ENCODE measurements around the gene SH3D21.

DNA sequence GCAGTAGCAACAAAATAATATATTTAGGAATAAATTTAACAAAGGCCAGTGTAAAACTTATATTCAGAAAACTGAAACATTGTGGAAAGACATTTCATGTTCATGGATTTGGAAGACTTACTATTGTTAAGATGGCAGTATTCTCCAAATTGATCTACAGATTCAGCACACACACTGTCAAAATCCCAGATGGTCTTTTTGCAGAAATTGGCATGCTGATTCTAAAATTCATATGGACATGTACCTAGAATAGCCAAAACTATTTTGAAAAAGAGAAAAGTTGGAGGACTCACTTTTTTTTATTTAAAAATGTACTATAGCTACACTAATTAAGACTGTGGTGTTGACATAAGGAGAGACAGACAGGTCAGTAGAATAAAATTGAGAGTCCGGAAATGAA, 32.0 kb upstream of the SH3D21 start:
- TF ChIP-seq POLR2A (IDR thresholded peaks at IDR 0.05) (no peak), POLR2AphosphoS5 (IDR thresholded peaks at IDR 0.05) (no peak)
- TF ChIP-seq, protein P1, sequence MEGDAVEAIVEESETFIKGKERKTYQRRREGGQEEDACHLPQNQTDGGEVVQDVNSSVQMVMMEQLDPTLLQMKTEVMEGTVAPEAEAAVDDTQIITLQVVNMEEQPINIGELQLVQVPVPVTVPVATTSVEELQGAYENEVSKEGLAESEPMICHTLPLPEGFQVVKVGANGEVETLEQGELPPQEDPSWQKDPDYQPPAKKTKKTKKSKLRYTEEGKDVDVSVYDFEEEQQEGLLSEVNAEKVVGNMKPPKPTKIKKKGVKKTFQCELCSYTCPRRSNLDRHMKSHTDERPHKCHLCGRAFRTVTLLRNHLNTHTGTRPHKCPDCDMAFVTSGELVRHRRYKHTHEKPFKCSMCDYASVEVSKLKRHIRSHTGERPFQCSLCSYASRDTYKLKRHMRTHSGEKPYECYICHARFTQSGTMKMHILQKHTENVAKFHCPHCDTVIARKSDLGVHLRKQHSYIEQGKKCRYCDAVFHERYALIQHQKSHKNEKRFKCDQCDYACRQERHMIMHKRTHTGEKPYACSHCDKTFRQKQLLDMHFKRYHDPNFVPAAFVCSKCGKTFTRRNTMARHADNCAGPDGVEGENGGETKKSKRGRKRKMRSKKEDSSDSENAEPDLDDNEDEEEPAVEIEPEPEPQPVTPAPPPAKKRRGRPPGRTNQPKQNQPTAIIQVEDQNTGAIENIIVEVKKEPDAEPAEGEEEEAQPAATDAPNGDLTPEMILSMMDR (IDR thresholded peaks at IDR 0.05), result no peak

Data from transverse colon (tissue), 4 donors.